Measurements from ENCODE around the gene FRYL.
"Not testable (repeated sequence)": the region's sequence is repeated elsewhere in the genome, so short reads cannot be mapped to it uniquely, and the experiment has no call there.

FRYL gene

DNA sequence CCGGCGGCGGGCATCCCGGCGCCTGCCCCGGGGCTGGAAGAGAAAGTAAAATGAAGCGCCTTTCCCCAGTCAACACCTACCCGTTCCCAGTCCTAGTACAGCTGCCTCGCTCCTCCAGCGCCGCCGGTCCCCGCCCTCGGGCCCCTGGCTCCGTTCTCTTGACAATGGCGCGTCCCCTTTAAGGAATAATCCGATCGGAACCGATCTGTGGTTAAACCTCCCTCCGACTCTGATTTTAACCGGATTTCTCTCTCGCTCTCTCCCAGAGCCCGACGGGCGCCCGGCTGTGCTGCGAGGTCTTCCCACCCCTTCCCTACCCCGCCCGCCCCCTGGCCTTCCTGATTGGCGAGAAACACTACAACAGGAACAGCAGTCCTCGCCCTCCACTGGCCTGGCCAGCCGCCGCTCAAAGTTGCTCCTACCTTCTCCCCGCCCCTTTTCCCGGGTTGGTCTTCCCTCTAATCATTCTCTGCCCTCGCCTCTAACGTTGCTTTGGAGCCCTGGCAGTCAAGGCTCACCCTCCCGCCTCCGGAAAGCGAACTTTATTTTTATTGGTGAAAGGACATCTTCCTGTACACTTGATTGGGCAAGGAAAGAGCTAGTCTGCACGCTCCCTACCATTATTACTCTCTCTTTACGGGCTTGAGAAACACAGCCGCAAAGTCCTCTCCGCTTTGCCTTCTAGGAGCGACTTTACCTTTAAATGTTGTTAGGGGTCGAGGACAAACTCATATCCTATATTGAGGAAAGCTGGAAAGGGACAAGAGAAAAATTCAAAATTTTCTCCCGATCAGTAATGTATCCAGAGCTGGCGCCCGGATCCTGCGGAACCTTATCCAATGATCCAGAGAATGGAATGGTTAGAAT lies at the start of gene FRYL:
Gene FRYL, minus strand, starts transcription at position 282 of the 867 bp plus-strand sequence. CDS start 145,869 bp downstream, outside the sequence.
- peak; percentile 99 for DNase-seq (ENCODE audit: low spot score)

DNA sequence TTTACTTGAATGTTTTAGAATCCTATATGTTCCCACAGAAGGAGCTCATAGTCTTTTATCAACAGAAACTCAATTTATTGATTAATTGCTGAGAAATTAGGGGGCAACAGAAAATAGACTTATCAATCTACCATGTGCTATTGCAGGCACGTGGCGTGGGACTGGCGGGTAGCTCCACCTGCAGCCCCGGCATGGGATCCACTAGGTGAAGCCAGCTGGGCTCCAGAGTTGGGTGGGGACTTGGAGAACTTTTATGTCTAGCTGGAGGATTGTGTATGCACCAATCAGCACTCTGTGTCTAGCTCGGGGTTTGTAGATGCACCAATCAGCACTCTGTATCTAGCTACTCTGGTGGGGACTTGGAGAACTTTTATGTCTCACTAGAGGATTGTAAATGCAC lies 47.5 kb upstream of the FRYL start:
- no peak for DNase-seq (ENCODE audit: low spot score)

- not testable (repeated sequence) for DNase-seq (ENCODE audit: low spot score)
Observed at GRCh38 chr4:48821431-48821830, 41.4 kb upstream of the FRYL start.

- DNase-seq (ENCODE audit: low spot score): no peak
Observed at GRCh38 chr4:48816971-48817370, 36.9 kb upstream of the FRYL start.

GRCh38 chr4:48816297-48816696 lies 36.2 kb upstream of the FRYL start:
- not testable (repeated sequence) for DNase-seq (ENCODE audit: low spot score)

DNA sequence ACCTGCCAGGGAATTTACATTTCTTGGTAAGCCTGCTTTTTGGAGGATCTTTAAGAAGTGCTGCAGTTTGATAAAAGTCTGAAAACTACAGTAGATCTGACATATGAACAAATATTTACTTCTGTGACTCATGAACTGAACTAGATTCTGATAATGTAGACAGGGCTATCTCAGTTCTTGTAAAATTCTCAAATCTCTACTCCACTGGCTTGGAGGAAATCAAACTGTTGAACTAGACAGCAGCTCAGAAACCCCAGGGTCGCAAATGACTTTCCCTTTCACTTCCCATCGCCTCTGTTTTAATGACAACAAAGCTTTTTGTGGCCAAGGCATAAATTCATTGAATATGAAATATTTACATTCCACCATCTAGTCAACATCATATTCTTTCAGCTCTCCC lies 35.4 kb upstream of the FRYL start:
- DNase-seq (ENCODE audit: low spot score): no peak

- no peak for DNase-seq (ENCODE audit: low spot score)
Observed at GRCh38 chr4:48813964-48814363, 33.9 kb upstream of the FRYL start.

- DNase-seq (ENCODE audit: low spot score): no peak
Observed at GRCh38 chr4:48812866-48813265, 32.8 kb upstream of the FRYL start.

- DNase-seq (ENCODE audit: low spot score): no peak
Observed at GRCh38 chr4:48804584-48805301, 24.7 kb upstream of the FRYL start.

DNA sequence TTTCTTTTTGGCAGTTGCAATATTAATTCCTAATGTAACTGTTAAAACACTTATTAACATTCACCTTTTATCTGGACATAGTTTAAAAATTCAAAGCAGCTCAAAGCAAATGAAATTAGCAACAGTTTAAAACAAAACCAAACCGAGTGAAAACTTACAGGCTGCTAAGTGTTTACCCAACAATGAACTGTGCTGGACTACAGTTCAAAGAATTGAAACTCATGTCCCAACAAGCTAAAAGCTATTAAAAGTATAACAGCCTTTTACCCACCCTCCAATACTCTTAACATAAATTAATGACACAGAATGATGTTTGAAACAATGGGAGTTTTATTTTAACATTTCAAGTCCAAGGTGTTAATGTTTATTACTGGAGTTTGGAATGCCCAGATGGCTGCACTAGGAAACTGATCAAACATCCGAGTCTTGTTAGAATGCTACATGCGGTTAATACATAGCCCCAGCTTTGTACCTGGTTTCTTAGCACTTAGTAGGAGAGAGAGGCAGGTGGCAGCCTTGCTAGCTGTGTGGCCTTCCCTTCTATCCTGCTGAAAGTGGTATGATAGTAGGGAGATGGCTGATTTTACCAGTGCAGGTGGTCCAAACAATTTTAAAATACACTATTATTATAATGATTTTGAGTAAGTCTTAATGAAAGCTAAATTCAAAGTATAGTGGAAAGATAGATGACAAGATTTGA lies 21.1 kb upstream of the FRYL start:
- DNase-seq (ENCODE audit: low spot score): no peak

GRCh38 chr4:48800155-48800554 lies 20.1 kb upstream of the FRYL start:
- DNase-seq (ENCODE audit: low spot score): not testable (repeated sequence)

DNA sequence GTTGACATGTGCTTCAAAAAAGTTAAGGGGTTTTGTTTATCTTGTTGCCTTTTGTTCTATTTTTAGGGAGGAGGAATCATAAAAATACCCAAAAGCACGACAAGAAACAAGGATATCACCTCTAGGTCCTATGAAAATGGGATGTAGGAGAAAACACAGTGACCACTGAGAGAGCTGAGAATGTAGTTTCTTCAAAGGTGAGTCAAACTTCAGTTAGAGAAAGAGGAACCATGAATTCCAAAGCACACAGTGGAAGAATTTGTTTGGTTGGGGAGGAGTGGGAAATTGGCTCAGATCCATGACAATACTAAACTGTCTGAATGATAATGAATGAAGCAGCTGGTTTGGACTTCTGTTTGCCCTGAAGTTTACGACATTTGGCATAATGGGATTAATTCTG lies 19.1 kb upstream of the FRYL start:
- DNase-seq (ENCODE audit: low spot score): no peak

DNA sequence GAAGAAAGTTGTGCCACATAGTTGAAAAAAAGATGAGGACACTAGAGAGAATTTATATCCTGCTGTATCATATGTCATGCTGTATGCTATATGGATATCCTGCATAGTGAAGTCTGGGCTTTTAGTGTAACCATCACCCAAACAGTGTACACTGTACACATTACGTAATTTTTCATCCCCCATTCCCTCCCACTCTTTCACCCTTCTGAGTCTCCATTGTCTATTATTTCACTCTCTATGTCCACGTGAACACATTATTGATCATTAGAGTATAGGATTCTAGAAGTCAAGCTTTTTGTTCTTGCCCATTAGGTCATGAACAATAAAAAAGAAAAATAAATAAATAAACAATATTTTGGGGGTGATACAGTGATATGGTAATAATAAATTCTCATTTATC lies 18.0 kb upstream of the FRYL start:
- no peak for DNase-seq (ENCODE audit: low spot score)

- no peak for DNase-seq (ENCODE audit: low spot score)
Observed at GRCh38 chr4:48796927-48797679, 17.0 kb upstream of the FRYL start.

GRCh38 chr4:48796191-48796926 lies 16.3 kb upstream of the FRYL start:
- no peak for DNase-seq (ENCODE audit: low spot score)

GRCh38 chr4:48795108-48795507 lies 15.0 kb upstream of the FRYL start:
- DNase-seq (ENCODE audit: low spot score): no peak

- no peak for DNase-seq (ENCODE audit: low spot score)
Observed at GRCh38 chr4:48792348-48793006, 12.4 kb upstream of the FRYL start.

- DNase-seq (ENCODE audit: low spot score): no peak
Observed at GRCh38 chr4:48791313-48791712, 11.2 kb upstream of the FRYL start.

DNA sequence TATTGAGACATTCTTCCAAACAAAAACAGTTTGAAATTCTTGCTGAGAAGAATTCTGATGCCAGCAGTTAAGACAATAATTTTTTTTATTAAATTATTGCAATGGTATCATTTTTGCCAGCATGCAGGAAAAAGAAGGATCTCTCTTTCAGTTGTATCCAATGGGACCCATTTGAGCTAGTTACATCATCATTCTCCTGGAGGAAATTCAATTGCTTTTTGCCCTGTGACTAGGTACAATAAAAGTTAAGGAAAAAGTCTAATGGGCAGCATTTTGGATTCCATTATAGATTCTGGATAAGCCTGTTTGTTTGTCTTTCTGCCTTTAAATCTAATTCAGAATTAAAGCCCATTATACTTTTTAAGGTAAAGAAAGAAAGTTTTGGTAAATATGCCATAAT lies 10.5 kb upstream of the FRYL start:
- no peak for DNase-seq (ENCODE audit: low spot score)

GRCh38 chr4:48787056-48787455 lies 7.0 kb upstream of the FRYL start:
- no peak for DNase-seq (ENCODE audit: low spot score)

DNA sequence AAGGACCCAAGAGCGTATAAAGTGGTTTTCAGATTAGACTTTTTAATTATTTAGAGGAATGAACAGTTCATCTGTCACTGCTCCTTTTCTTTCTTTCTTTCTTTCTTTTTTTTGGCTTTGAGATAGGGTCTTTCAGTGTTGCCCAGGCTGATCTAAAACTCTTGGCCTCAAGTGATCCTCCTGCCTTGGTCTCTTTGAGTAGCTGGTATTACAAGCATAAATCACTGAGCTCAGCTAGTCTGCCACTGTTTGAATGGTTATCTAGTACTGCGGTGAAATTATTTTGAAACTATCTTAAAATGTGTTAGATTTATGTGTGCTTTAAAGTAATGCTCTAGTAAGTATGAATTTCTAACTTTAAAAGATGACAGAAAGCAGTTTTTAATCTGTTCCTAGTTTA lies 6.5 kb upstream of the FRYL start:
- no peak for DNase-seq (ENCODE audit: low spot score)
